Left ventricle myocardium inferior (tissue), 1 donor: ENCODE measurements around the gene MEI1. TPM values are rescaled to one million over a fixed set of nuclear protein-coding genes. Genes with fewer than 3 reads are reported as not detected.
A peak's percentile ranks its signal among the peaks of the same experiment; 100 is the strongest.

Experiments
- DNase-seq: peaks from one replicate; pipeline ENCODE4 v3.0.0-alpha.2; 2020
- H3K27ac ChIP-seq: fragments of 200-600 bp; replicated peaks from 2 replicates; pipeline ENCODE4 v1.8.0; 2021
- H3K27me3 ChIP-seq: fragments of 200-600 bp; 2 replicates; pipeline ENCODE4 v1.8.0; 2021; ENCODE audit warnings: low read depth
- H3K36me3 ChIP-seq: fragments of 200-600 bp; 2 replicates; pipeline ENCODE4 v1.8.0; 2021
- H3K4me1 ChIP-seq: fragments of 200-600 bp; 2 replicates; pipeline ENCODE4 v1.8.0; 2021
- H3K4me3 ChIP-seq: fragments of 200-600 bp; 2 replicates; pipeline ENCODE4 v1.8.0; 2021; ENCODE audit warnings: mild to moderate bottlenecking, moderate library complexity
- H3K9me3 ChIP-seq: fragments of 200-600 bp; replicated peaks from 2 replicates; pipeline ENCODE4 v1.8.0; 2021
- CTCF ChIP-seq: fragments of 200-600 bp; IDR thresholded peaks from 2 replicates; pipeline ENCODE4 v1.8.0; 2021; ENCODE audit warnings: antibody characterized with exemption, mild to moderate bottlenecking, borderline replicate concordance
- intact Hi-C: fragments of 100-400 bp; cut with micrococcal nuclease; formaldehyde crosslinking; loops from one replicate; pipeline ENCODE4 v1.11.0; 2022
- total RNA-seq: library from RNA; stranded (reverse); fragmentation: NEBNext Ultra II Directional; extraction: Animal tissue kit (Norgen Biotek cat#: 25700); gene quantifications from one replicate; pipeline ENCODE4 v1.2.1, GENCODE V29; 2021
- donor health status: DM: no; HTN: yes; CAD: no; lungs with severe emphysema.

The MEI1 gene
- total RNA-seq, 1 donor from 2014 or later, result 0.74 TPM

GRCh38 chr22:41822317-41823057 is 123.2 kb downstream of the MEI1 start:
- Histone ChIP-seq H3K27me3 (no peaks in the 10 kb centered on the region), H3K9me3 (no peaks in the 10 kb centered on the region), H3K27ac (no peak overlapping the region), H3K36me3 (no peaks in the 10 kb centered on the region), H3K4me3 (no peak overlapping the region), H3K4me1 (peaks cover 28% of the 10 kb centered on the region)
- TF ChIP-seq CTCF, result peak; percentile 68
- intact Hi-C loops, result loop anchor here (5.0 kb wide), 1 partner anchor 120 kb away; no protein-coding TSS in a partner anchor
- no peak for DNase-seq

- H3K9me3 ChIP-seq, result no peaks in the 10 kb centered on the region
- H3K36me3 ChIP-seq, result no peaks in the 10 kb centered on the region
- H3K27ac ChIP-seq, result no peak overlapping the region
- H3K4me3 ChIP-seq, result no peak overlapping the region
- intact Hi-C loops, result loop anchor here (5.0 kb wide), 1 partner anchor 119 kb away; no protein-coding TSS in a partner anchor
- no peaks in the 10 kb centered on the region for H3K27me3 ChIP-seq
- no peak for TF ChIP-seq CTCF
- peaks cover 28% of the 10 kb centered on the region for H3K4me1 ChIP-seq
- no peak for DNase-seq
Measured at GRCh38 chr22:41823797-41824196, 124.5 kb downstream of the MEI1 start.

- peaks cover 28% of the 10 kb centered on the region for H3K4me1 ChIP-seq
- no peak for TF ChIP-seq CTCF
- H3K4me3 ChIP-seq, result no peak overlapping the region
- no peaks in the 10 kb centered on the region for H3K27me3 ChIP-seq
- peak overlapping the region; percentile 75 for H3K27ac ChIP-seq
- no peaks in the 10 kb centered on the region for H3K36me3 ChIP-seq
- intact Hi-C loops, result no loop called here
- DNase-seq, result peak; percentile 27
- no peaks in the 10 kb centered on the region for H3K9me3 ChIP-seq
Measured at GRCh38 chr22:41825376-41825775, 126.1 kb downstream of the MEI1 start.

GRCh38 chr22:41826021-41826420 is 126.7 kb downstream of the MEI1 start:
- no peaks in the 10 kb centered on the region for H3K27me3 ChIP-seq
- peak overlapping the region; percentile 75 for H3K27ac ChIP-seq
- H3K4me3 ChIP-seq, result no peak overlapping the region
- H3K36me3 ChIP-seq, result no peaks in the 10 kb centered on the region
- peaks cover 28% of the 10 kb centered on the region for H3K4me1 ChIP-seq
- intact Hi-C loops, result no loop called here
- peak; percentile 22 for DNase-seq
- no peaks in the 10 kb centered on the region for H3K9me3 ChIP-seq
- TF ChIP-seq CTCF, result no peak

GRCh38 chr22:41826430-41827383 is 127.4 kb downstream of the MEI1 start:
- intact Hi-C loops, result no loop called here

More at GRCh38 chr22:41826430-41827383, 127.4 kb downstream of the MEI1 start:
- Histone ChIP-seq H3K4me3 (no peak overlapping the region), H3K4me1 (peaks cover 28% of the 10 kb centered on the region), H3K9me3 (no peaks in the 10 kb centered on the region), H3K27ac (peak overlapping the region; percentile 75), H3K27me3 (no peaks in the 10 kb centered on the region), H3K36me3 (no peaks in the 10 kb centered on the region)
- no peak for TF ChIP-seq CTCF
- no peak for DNase-seq
